Effector memory CD8-positive, alpha-beta T cell (primary cell): ENCODE data around the gene RFC1.

Experiments used
- ATAC-seq: fragments of 150-1000 bp; cut with Tn5 transposase; replicated peaks from 2 replicates; pipeline ENCODE4 v1.10.0; 2021; ENCODE audit warnings: mild to moderate bottlenecking, moderate library complexity
- DNase-seq, 3 experiments: peaks; one replicate each; pipeline ENCODE4 v3.0.0; 2021
- H3K27ac Mint-ChIP-seq, 2 donors: one replicate each; pipeline ENCODE4 v1.8.0; 2022; ENCODE audit warnings: mild to moderate bottlenecking in 2 of 2, mixed read lengths in 2 of 2, moderate library complexity in 2 of 2
- H3K27me3 Mint-ChIP-seq, 2 donors: one replicate each; pipeline ENCODE4 v1.8.0; 2022; ENCODE audit warnings: mixed read lengths in 2 of 2
- H3K36me3 Mint-ChIP-seq: one replicate; pipeline ENCODE4 v1.8.0; 2022; ENCODE audit warnings: mild to moderate bottlenecking, moderate library complexity, mixed read lengths; ENCODE audit not compliant: insufficient read depth
- H3K4me1 Mint-ChIP-seq, 2 donors: one replicate each; pipeline ENCODE4 v1.8.0; 2022; ENCODE audit warnings: low read depth in 2 of 2, mixed read lengths in 2 of 2
- H3K4me3 Mint-ChIP-seq, 2 donors: one replicate each; pipeline ENCODE4 v1.8.0; 2022; ENCODE audit warnings: mild to moderate bottlenecking in 2 of 2, mixed read lengths in 2 of 2, moderate library complexity in 2 of 2
- H3K9me3 Mint-ChIP-seq, 2 donors: one replicate each; pipeline ENCODE4 v1.8.0; 2022; ENCODE audit warnings: mixed read lengths in 2 of 2

The RFC1 gene

GRCh38 chr4:39348371-39349315, 17.5 kb downstream of the RFC1 start:
- H3K4me1 Mint-ChIP-seq: peaks cover 18 to 39% of the 10 kb centered on the region in 2 donors
- DNase-seq (no peak), ATAC-seq (no peak)
- peak overlapping the region; percentile 16 to 69 for H3K27ac Mint-ChIP-seq
- peaks cover 62% of the 10 kb centered on the region for H3K36me3 Mint-ChIP-seq
- no peaks in the 10 kb centered on the region for H3K9me3 Mint-ChIP-seq
- no peak overlapping the region for H3K4me3 Mint-ChIP-seq
- no peaks in the 10 kb centered on the region for H3K27me3 Mint-ChIP-seq

GRCh38 chr4:39346856-39347519, 19.2 kb downstream of the RFC1 start:
- DNase-seq (no peak), ATAC-seq (no peak)
- H3K4me3 Mint-ChIP-seq: no peak overlapping the region
- no peaks in the 10 kb centered on the region for H3K9me3 Mint-ChIP-seq
- H3K4me1 Mint-ChIP-seq: peaks cover 15 to 42% of the 10 kb centered on the region in 2 donors
- H3K27me3 Mint-ChIP-seq: no peaks in the 10 kb centered on the region
- H3K36me3 Mint-ChIP-seq: peaks cover 71% of the 10 kb centered on the region
- peak overlapping the region in 1 of 2 donors; percentile 16 for H3K27ac Mint-ChIP-seq

DNA sequence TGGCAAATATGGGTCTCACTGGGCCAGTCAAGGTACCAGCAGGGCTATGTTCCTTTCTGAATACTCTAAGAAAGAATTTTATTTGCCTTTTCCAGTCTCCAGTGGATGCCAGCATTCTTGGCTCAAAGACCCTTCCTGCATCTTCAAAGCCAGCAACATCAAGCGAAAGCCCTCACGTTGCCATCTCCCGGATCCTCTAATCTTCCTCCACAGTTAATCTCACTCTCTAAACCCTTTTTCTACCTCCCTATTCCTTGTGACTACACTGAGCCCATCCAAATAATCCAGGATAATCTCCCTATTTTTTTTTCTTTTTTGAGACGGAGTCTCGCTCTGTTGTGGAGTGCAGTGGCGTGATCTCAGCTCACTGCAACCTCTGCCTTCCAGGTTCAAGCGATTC, 23.4 kb downstream of the RFC1 start:
- Mint-ChIP-seq H3K4me3 (no peak overlapping the region), H3K36me3 (peaks cover 56% of the 10 kb centered on the region), H3K27ac (no peak overlapping the region), H3K27me3 (no peaks in the 10 kb centered on the region), H3K4me1 (peaks cover 15 to 41% of the 10 kb centered on the region in 2 donors), H3K9me3 (no peaks in the 10 kb centered on the region)
- DNase-seq (no peak), ATAC-seq (no peak)

DNA sequence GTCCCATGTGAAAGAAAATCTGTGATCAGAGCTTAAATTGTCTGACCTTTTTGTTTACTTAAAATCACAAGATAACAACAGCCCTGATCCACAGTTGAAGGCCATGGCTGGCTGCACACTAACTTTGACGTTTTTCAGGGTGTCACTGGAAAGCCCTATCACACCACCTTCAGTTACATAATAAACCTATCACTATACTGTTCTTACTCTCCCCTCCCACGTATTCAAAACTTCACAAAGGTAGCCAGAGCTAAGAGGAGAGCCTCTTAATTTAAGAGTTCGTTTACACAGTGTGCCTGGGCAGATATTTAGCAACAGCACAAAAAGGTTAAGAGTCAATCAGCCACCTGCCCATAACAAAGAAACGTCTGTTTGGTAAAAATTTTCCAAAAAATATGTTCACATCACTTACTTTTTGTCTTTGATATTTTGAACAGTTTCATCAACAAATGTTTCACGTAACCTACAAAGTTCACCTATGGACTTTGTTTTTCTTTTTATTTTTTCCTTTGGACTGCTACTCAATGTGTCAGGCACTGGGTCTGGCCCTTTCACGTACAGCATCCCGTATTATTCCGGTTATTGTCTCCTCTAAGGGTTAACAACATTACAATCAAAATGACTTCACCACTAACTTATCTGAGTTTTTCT, 25.0 kb downstream of the RFC1 start:
- peaks cover 50% of the 10 kb centered on the region for H3K36me3 Mint-ChIP-seq
- ATAC-seq (no peak), DNase-seq (no peak)
- no peaks in the 10 kb centered on the region for H3K27me3 Mint-ChIP-seq
- H3K27ac Mint-ChIP-seq: no peak overlapping the region
- peaks cover 9 to 30% of the 10 kb centered on the region in 2 donors for H3K4me1 Mint-ChIP-seq
- no peaks in the 10 kb centered on the region for H3K9me3 Mint-ChIP-seq
- no peak overlapping the region for H3K4me3 Mint-ChIP-seq

DNA sequence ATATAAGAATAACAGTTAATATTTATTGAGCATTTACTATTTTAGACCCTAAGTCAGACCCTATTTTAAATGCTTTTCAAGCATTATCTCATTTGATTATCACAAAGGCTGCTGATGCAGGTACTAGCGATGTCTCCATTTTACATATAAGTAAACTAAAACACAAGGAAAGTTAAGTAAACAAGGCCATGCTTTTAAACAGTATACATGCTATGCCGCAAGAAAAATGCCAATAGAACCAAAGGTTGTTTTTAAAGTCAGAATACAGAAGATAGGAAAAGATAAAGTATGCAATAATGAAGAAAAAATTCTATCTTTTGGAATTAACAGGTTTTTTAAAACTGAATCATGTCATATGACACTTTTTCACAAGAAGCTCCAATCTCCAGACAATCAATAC, 26.2 kb downstream of the RFC1 start:
- Mint-ChIP-seq H3K4me3 (no peak overlapping the region), H3K27ac (no peak overlapping the region), H3K36me3 (peaks cover 38% of the 10 kb centered on the region), H3K9me3 (no peaks in the 10 kb centered on the region), H3K4me1 (peaks cover 14 to 43% of the 10 kb centered on the region in 2 donors), H3K27me3 (no peaks in the 10 kb centered on the region)
- DNase-seq: no peak
- no peak for ATAC-seq

DNA sequence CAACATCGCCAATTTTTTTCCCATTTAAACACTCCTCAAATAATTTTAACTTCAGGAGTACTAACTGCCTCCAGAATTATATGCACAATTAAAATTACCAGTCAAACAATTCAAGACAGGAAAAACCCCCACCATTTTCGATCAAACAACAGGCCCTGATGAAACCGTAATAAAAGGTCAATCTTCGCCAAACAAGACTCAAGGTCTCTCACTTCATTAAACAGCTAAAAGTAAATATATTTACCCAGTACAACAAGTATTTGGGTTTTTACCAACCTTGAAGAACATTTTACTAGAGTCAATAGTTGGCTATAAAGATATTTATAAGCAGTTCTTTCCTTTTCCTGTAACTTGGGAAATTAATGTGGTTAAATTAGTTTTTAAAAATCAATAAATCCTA, 28.3 kb downstream of the RFC1 start:
- no peak overlapping the region for H3K4me3 Mint-ChIP-seq
- no peaks in the 10 kb centered on the region for H3K9me3 Mint-ChIP-seq
- peaks cover 10 to 33% of the 10 kb centered on the region in 2 donors for H3K4me1 Mint-ChIP-seq
- DNase-seq (no peak), ATAC-seq (no peak)
- H3K27ac Mint-ChIP-seq: no peak overlapping the region
- H3K36me3 Mint-ChIP-seq: peaks cover 21% of the 10 kb centered on the region
- no peaks in the 10 kb centered on the region for H3K27me3 Mint-ChIP-seq

GRCh38 chr4:39335566-39335965, 30.6 kb downstream of the RFC1 start:
- no peak for ATAC-seq
- Mint-ChIP-seq H3K4me3 (no peak overlapping the region), H3K36me3 (peaks cover 5% of the 10 kb centered on the region), H3K27me3 (no peaks in the 10 kb centered on the region), H3K4me1 (peaks cover 16 to 34% of the 10 kb centered on the region in 2 donors), H3K27ac (peak overlapping the region; percentile 49 to 62), H3K9me3 (no peaks in the 10 kb centered on the region)
- DNase-seq: no peak

- no peak for ATAC-seq
- no peak overlapping the region for H3K27ac Mint-ChIP-seq
Measured at GRCh38 chr4:39331191-39331590, 35.0 kb downstream of the RFC1 start.

DNA sequence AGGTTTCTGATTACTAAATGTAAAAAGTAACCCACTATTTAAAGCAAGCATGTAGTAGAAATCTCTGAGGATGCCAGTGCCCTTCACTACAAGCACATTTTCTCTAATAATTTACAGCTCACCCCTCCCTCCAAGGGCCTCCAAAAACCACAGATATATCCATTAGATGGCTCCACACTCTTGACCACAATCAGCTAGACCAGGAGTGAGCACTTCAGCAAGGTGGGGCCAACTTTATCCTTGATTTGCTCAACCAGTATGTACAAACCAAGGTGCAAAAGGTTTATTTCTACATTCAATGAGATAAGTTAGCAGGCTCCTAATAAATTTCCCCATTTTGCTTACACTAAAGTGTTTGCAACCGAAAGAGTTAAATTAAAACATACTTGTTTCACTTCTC, 35.8 kb downstream of the RFC1 start:
- Mint-ChIP-seq H3K27ac (no peak overlapping the region), H3K27me3 (no peaks in the 10 kb centered on the region)

More at GRCh38 chr4:39331191-39331590, 35.0 kb downstream of the RFC1 start:
- no peaks in the 10 kb centered on the region for H3K9me3 Mint-ChIP-seq
- H3K4me3 Mint-ChIP-seq: no peak overlapping the region
- peaks cover 16 to 43% of the 10 kb centered on the region in 2 donors for H3K4me1 Mint-ChIP-seq
- no peak for DNase-seq
- no peaks in the 10 kb centered on the region for H3K27me3 Mint-ChIP-seq
- peaks cover 13% of the 10 kb centered on the region for H3K36me3 Mint-ChIP-seq

DNA sequence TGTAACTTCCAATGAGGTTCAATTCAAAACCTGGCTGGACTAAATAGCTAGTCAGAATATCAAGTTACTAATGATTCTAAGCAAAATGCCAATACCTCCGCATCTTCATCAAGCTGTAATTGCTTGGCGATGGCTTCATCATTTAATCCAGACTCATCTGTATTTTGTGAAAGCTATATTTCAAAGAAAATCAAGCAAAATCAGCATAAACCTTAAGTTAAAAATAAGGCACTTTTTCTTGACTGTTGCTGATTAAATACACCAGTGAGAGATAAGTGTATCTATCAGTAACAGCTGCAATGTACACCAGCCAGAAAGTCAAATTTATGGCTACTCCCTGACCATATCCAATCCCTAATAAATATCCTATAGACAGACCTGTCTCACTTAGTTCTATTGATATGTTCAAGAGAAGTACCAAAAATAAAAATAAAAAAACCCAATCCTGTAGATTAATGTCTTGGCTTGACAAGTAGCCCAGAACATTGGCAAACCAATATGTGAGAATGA, 39.6 kb downstream of the RFC1 start:
- Mint-ChIP-seq H3K4me3 (no peak overlapping the region), H3K36me3 (peaks cover 30% of the 10 kb centered on the region), H3K9me3 (no peaks in the 10 kb centered on the region), H3K27ac (no peak overlapping the region), H3K4me1 (peaks cover 12 to 21% of the 10 kb centered on the region in 2 donors), H3K27me3 (no peaks in the 10 kb centered on the region)
- DNase-seq: no peak
- no peak for ATAC-seq

More for the DNA sequence above, 35.8 kb downstream of the RFC1 start:
- ATAC-seq: no peak
- Mint-ChIP-seq H3K4me1 (peaks cover 12 to 38% of the 10 kb centered on the region in 2 donors), H3K36me3 (peaks cover 14% of the 10 kb centered on the region), H3K4me3 (no peak overlapping the region), H3K9me3 (no peaks in the 10 kb centered on the region)
- DNase-seq: no peak

DNA sequence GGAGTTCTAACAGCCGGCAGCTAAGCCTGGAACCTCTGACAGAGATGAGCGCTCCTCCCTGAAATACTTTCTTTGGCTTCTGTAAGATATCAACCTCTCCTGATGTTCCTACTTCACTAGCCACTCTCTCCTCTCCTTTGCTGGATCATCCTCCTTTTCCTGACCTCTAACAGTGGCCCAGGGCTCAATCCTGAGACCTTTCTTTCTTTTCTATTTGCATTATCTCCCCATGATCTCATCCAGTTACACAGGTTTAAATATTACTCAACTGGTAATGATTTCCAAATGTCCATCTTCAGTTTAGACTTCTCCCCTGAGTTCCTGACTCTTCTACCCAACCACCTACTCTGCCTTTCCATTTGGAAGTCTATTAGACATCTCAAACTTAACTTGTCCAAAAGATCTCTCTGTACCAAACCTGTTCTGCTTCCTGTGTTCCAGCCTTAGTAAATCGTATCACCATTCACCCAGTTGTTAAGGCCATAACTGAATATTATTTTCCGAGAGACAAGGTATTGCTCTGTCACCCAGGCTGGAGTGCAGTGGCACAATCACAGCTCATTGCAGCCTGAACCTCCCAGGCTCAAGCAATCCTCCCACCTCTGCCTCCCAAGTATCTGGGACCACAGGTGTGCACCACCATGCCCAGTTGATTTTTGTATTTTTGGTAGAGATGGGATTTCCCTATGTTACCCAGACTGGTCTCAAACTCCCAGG, 41.1 kb downstream of the RFC1 start:
- Mint-ChIP-seq H3K27me3 (no peaks in the 10 kb centered on the region), H3K4me3 (no peak overlapping the region), H3K9me3 (no peaks in the 10 kb centered on the region), H3K4me1 (peaks cover 5 to 14% of the 10 kb centered on the region in 2 donors), H3K36me3 (peaks cover 42% of the 10 kb centered on the region), H3K27ac (no peak overlapping the region)
- DNase-seq (no peak), ATAC-seq (no peak)

- Mint-ChIP-seq H3K4me1 (peaks cover 5 to 14% of the 10 kb centered on the region in 2 donors), H3K4me3 (no peak overlapping the region), H3K9me3 (no peaks in the 10 kb centered on the region), H3K36me3 (peaks cover 46% of the 10 kb centered on the region), H3K27ac (no peak overlapping the region), H3K27me3 (no peaks in the 10 kb centered on the region)
- ATAC-seq (no peak), DNase-seq (no peak)
Measured at GRCh38 chr4:39324446-39324845, 41.7 kb downstream of the RFC1 start.

- no peak for DNase-seq
- no peak for ATAC-seq
- Mint-ChIP-seq H3K4me1 (peaks cover 5 to 14% of the 10 kb centered on the region in 2 donors), H3K27ac (no peak overlapping the region), H3K9me3 (no peaks in the 10 kb centered on the region), H3K27me3 (no peaks in the 10 kb centered on the region), H3K4me3 (no peak overlapping the region), H3K36me3 (peaks cover 46% of the 10 kb centered on the region)
Measured at GRCh38 chr4:39323821-39324220, 42.3 kb downstream of the RFC1 start.
